ENCODE data around the gene PCDH9. TPM values are rescaled to one million over a fixed set of nuclear protein-coding genes. Genes with fewer than 3 reads are reported as not detected.

PCDH9 gene
- polyA plus RNA-seq, 3 donors = 0.03 TPM; not detected in 1

- Mint-ChIP-seq H3K27me3 (ENCODE audit: low read depth in 3 of 3) (peaks cover 0 to 1% (median 0%) of the 10 kb centered on the region in 3 donors), H3K9me3 (no peaks in the 10 kb centered on the region), H3K36me3 (no peaks in the 10 kb centered on the region), H3K4me3 (no peak overlapping the region), H3K27ac (no peak overlapping the region), H3K4me1 (no peaks in the 10 kb centered on the region)
- Histone ChIP-seq H3K4me2 (replicated peaks; ENCODE audit: extremely low read depth, low read length, poor library complexity, severe bottlenecking) (no peak overlapping the region), H3K9me3 (replicated peaks in 1 of 2; ENCODE audit: control insufficient read depth in 1 of 2, insufficient read depth in 1 of 2, low read length in 2 of 2) (no peaks in the 10 kb centered on the region), H3K4me1 (ENCODE audit: control insufficient read depth in 1 of 2, insufficient read depth in 2 of 2, low read length in 2 of 2) (no peaks in the 10 kb centered on the region), H3K79me2 (ENCODE audit: insufficient read depth, low read length) (no peaks in the 10 kb centered on the region), H3K27me3 (ENCODE audit: control insufficient read depth in 2 of 2, insufficient read depth in 2 of 2, low read length in 2 of 2) (no peaks in the 10 kb centered on the region), H3K4me3 (replicated peaks in 1 of 3; ENCODE audit: low read depth in 2 of 3, low read length in 3 of 3) (no peak overlapping the region), H3K27ac (ENCODE audit: low read depth in 1 of 2, low read length in 2 of 2) (no peak overlapping the region), H3K9ac (ENCODE audit: insufficient read depth, low read length, poor library complexity, severe bottlenecking) (no peak overlapping the region), H3K36me3 (replicated peaks in 1 of 2; ENCODE audit: control insufficient read depth in 1 of 2, insufficient read depth in 2 of 2, low read length in 2 of 2) (no peaks in the 10 kb centered on the region), H2AFZ (ENCODE audit: insufficient read depth, low read depth, low read length, poor library complexity, severe bottlenecking) (no peak overlapping the region), H4K20me1 (ENCODE audit: insufficient read depth, low read length) (no peaks in the 10 kb centered on the region)
- TF ChIP-seq CTCF (IDR thresholded peaks at IDR 0.05) = no peak
- no CpG with 5 or more reads among the region's 1 CpG for WGBS (ENCODE audit: insufficient coverage)
- DNase-seq = no peak
- intact Hi-C loops (cut with micrococcal nuclease) = no loop called here
Observed at GRCh38 chr13:66969291-66969690, 260.8 kb downstream of the PCDH9 start.

- DNase-seq = no peak
Observed at GRCh38 chr13:66967811-66968597, 262.1 kb downstream of the PCDH9 start.

More at GRCh38 chr13:66967811-66968597, 262.1 kb downstream of the PCDH9 start:
- Mint-ChIP-seq H3K4me3 (no peak overlapping the region), H3K27me3 (ENCODE audit: low read depth in 3 of 3) (peaks cover 0 to 1% (median 0%) of the 10 kb centered on the region in 3 donors), H3K4me1 (no peaks in the 10 kb centered on the region), H3K9me3 (no peaks in the 10 kb centered on the region), H3K27ac (no peak overlapping the region), H3K36me3 (no peaks in the 10 kb centered on the region)
- H3K27ac ChIP-seq (ENCODE audit: low read depth in 1 of 2, low read length in 2 of 2) = no peak overlapping the region
- no peaks in the 10 kb centered on the region for H3K27me3 ChIP-seq (ENCODE audit: control insufficient read depth in 2 of 2, insufficient read depth in 2 of 2, low read length in 2 of 2)
- H4K20me1 ChIP-seq (ENCODE audit: insufficient read depth, low read length) = no peaks in the 10 kb centered on the region
- intact Hi-C loops (cut with micrococcal nuclease) = no loop called here
- no peak overlapping the region for H2AFZ ChIP-seq (ENCODE audit: insufficient read depth, low read depth, low read length, poor library complexity, severe bottlenecking)
- 78% methylated on average over 1 of the region's 3 CpGs for WGBS (ENCODE audit: insufficient coverage)
- no peak for TF ChIP-seq CTCF (IDR thresholded peaks at IDR 0.05)
- H3K36me3 ChIP-seq (replicated peaks in 1 of 2; ENCODE audit: control insufficient read depth in 1 of 2, insufficient read depth in 2 of 2, low read length in 2 of 2) = no peaks in the 10 kb centered on the region
- H3K79me2 ChIP-seq (ENCODE audit: insufficient read depth, low read length) = no peaks in the 10 kb centered on the region
- H3K9me3 ChIP-seq (replicated peaks in 1 of 2; ENCODE audit: control insufficient read depth in 1 of 2, insufficient read depth in 1 of 2, low read length in 2 of 2) = no peaks in the 10 kb centered on the region
- H3K4me2 ChIP-seq (replicated peaks; ENCODE audit: extremely low read depth, low read length, poor library complexity, severe bottlenecking) = no peak overlapping the region
- H3K4me1 ChIP-seq (ENCODE audit: control insufficient read depth in 1 of 2, insufficient read depth in 2 of 2, low read length in 2 of 2) = no peaks in the 10 kb centered on the region
- no peak overlapping the region for H3K4me3 ChIP-seq (replicated peaks in 1 of 3; ENCODE audit: low read depth in 2 of 3, low read length in 3 of 3)
- H3K9ac ChIP-seq (ENCODE audit: insufficient read depth, low read length, poor library complexity, severe bottlenecking) = no peak overlapping the region
